ENCODE data around the gene NKTR. TPM values are rescaled to one million over a fixed set of nuclear protein-coding genes. Genes with fewer than 3 reads are reported as not detected.
A peak's percentile ranks its signal among the peaks of the same experiment; 100 is the strongest.

Gene NKTR
- total and polyA plus RNA-seq, 3 donors from 2014 or later: 42.2 to 203 (median 175) TPM

DNA sequence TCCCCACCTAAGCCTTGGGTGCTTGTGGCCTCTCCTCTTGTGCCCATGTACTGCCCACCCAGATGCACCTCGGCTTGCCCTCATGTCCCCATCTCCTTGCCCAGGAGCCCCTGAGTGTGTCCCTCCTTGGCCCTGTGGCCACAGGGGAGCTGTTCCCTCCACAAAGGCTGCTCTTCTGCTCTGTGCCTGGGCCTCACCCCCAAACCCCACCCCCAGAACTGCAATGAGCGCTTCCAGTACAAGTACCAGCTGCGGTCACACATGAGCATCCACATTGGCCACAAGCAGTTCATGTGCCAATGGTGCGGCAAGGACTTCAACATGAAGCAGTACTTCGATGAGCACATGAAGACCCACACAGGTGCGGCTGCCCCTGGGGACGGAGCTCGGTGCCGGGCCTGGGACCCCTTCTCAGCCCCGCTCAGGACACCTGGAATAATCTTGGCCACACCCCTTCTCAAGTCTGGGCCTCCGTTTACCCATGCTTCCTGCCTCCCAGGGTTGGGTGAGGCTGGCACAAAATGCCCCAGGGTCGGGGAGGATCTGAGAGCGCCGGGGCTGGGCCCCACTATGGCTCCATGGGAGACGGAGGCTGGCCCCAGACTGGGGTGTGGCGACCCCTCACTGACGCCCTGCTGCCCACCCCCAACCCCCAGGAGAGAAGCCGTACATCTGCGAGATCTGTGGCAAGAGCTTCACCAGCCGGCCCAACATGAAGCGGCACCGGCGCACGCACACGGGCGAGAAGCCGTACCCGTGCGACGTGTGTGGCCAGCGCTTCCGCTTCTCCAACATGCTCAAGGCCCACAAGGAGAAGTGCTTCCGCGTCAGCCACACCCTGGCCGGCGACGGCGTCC is 63.3 kb downstream of the NKTR start:
- H3K36me3 ChIP-seq (ENCODE audit: low read depth, missing control alignments): no peaks in the 10 kb centered on the region
- intact Hi-C loops (cut with DNase I; ENCODE audit: low total_unique reads): loop anchor here (10.0 kb wide), 1 partner anchor 649 kb away; no protein-coding TSS in a partner anchor
- WGBS, 2 donors: 79 to 88% methylated on average over 1 to 36 of the region's 38 CpGs
- no peak overlapping the region for H3K27ac ChIP-seq
- peaks cover 20% of the 10 kb centered on the region for H3K4me1 ChIP-seq
- H3K4me3 ChIP-seq: peak overlapping the region; percentile 9 to 39
- no peaks in the 10 kb centered on the region for H3K9me3 ChIP-seq
- no peak for TF ChIP-seq CTCF (IDR thresholded peaks at IDR 0.05)
- no peak for TF ChIP-seq POLR2A (IDR thresholded peaks at IDR 0.05)
- no peak for DNase-seq
- H3K27me3 ChIP-seq: no peaks in the 10 kb centered on the region

DNA sequence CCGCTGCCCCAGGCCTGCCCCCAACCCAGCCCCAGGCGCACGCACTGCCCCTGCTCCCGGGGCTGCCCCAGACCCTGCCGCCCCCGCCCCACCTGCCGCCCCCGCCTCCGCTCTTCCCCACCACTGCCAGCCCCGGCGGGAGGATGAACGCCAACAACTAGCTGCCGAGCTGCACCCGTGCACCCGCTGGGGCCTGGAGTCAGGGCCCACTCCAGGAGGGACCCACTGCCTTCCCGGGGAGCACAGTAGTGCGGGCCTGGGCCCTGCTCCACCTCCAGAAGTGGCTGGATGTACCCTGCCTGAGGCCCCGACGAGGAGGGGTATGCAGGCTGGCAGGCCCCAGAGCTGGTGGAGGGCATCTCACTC is 63.9 kb downstream of the NKTR start:
- Histone ChIP-seq H3K4me1 (peaks cover 18% of the 10 kb centered on the region), H3K27me3 (no peaks in the 10 kb centered on the region), H3K9me3 (no peaks in the 10 kb centered on the region), H3K36me3 (ENCODE audit: low read depth, missing control alignments) (no peaks in the 10 kb centered on the region), H3K27ac (no peak overlapping the region), H3K4me3 (peak overlapping the region; percentile 9 to 39)
- intact Hi-C loops (cut with DNase I; ENCODE audit: low total_unique reads): loop anchor here (10.0 kb wide), 1 partner anchor 650 kb away; no protein-coding TSS in a partner anchor
- 67 to 72% methylated on average over 4 to 13 of the region's 19 CpGs for WGBS, 2 donors
- no peak for DNase-seq
- TF ChIP-seq POLR2A (IDR thresholded peaks at IDR 0.05) (no peak), CTCF (IDR thresholded peaks at IDR 0.05) (no peak)

DNA sequence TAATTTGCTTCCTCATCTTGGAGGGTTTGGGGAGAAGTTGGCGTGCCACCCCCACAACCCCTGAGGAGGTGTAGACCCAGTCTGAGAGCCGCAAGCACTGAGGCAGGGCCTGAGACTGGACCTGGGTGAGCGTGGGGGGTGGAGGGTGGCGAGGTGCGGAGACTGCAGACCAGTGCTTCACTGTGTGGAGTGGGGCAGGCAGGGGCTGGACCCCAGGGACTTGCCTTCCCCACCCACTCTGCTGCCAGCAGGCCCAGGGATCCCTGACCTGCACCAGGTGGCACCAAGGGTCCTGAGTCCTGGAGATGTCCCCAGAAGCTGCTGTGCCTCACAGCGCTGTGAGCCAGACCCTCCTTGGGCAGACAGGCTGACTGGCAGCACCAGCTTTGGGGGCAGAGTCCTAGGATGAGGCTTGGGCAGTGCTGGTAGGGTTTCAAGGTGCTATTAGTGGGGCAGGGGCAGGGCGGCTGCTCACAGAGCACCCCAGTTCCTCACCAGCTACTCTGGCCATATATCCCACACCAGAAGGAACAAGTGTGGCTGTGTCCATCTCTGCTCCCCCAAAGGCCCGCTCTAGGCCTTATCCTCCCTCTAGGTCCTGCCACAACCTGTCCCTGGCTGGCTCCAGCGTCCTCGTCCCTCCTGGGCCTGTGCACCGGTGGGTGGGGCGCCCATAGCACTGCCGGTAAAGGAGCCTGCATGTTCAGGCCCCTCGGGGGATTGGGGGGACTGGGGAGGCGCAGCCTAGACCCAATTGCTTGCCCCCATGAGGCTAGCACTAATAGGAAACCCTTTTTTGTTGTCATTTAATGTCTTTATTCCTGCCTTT is 64.8 kb downstream of the NKTR start:
- Histone ChIP-seq H3K27me3 (no peaks in the 10 kb centered on the region), H3K9me3 (no peaks in the 10 kb centered on the region), H3K4me1 (peaks cover 11% of the 10 kb centered on the region), H3K4me3 (no peak overlapping the region), H3K36me3 (ENCODE audit: low read depth, missing control alignments) (no peaks in the 10 kb centered on the region), H3K27ac (no peak overlapping the region)
- WGBS, 2 donors: 83 to 85% methylated on average over 9 to 15 of the region's 15 CpGs
- intact Hi-C loops (cut with DNase I; ENCODE audit: low total_unique reads): loop anchor here (10.0 kb wide), 1 partner anchor 650 kb away; no protein-coding TSS in a partner anchor
- DNase-seq: no peak
- TF ChIP-seq POLR2A (IDR thresholded peaks at IDR 0.05) (no peak), CTCF (IDR thresholded peaks at IDR 0.05) (no peak)

DNA sequence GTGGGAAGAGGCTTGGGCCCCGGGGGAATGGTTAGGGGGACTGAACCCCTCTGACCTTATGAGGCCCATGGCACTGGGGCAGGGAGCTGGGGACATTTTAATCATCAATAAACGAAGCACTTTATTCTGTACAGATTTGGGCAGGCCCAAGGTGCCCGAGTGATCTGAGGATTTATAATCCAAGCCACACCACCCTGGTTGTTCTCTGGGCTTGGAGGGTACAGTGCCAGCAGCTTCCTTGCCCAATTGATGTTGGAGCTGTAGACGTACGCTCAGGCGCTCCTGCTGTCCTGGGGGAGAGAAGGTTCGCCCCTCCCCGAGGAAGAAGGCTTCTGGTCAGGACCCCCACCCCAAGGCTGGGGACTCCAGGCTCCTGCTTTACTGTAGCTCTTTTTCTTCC is 65.5 kb downstream of the NKTR start:
- Histone ChIP-seq H3K4me1 (peaks cover 10% of the 10 kb centered on the region), H3K27me3 (no peaks in the 10 kb centered on the region), H3K4me3 (no peak overlapping the region), H3K9me3 (no peaks in the 10 kb centered on the region), H3K36me3 (ENCODE audit: low read depth, missing control alignments) (no peaks in the 10 kb centered on the region), H3K27ac (no peak overlapping the region)
- DNase-seq: no peak
- TF ChIP-seq CTCF (IDR thresholded peaks at IDR 0.05): no peak
- TF ChIP-seq POLR2A (IDR thresholded peaks at IDR 0.05): no peak
- WGBS, 2 donors: 61 to 67% methylated on average over 6 to 8 of the region's 8 CpGs
- intact Hi-C loops (cut with DNase I; ENCODE audit: low total_unique reads): loop anchor here (10.0 kb wide), 1 partner anchor 651 kb away; no protein-coding TSS in a partner anchor

Data from testis (tissue), 3 donors.